ENCODE results near the gene KIR3DL1. TPM values are rescaled to one million over a fixed set of nuclear protein-coding genes. Genes with fewer than 3 reads are reported as not detected.
"Not testable (repeated sequence)": the region's sequence is repeated elsewhere in the genome, so short reads cannot be mapped to it uniquely, and the experiment has no call there.

The KIR3DL1 gene
- polyA plus RNA-seq, 1 of the 3 experiments (the other 2 are of a cell fraction) = not detected

- no peaks in the 10 kb centered on the region for H3K9me2 ChIP-seq
- H2AFZ ChIP-seq (ENCODE audit: low read depth) = no peak overlapping the region
- H3K27ac ChIP-seq (ENCODE audit: low read depth in 2 of 2, low read length in 1 of 2) = no peak overlapping the region
- H3K4me3 ChIP-seq (ENCODE audit: low read depth in 2 of 2, low read length in 1 of 2) = no peak overlapping the region
- CTCF ChIA-PET = no interaction called here
- DNase-seq = no peak
- H4K20me1 ChIP-seq (ENCODE audit: insufficient read depth) = no peaks in the 10 kb centered on the region
- POLR2A ChIA-PET = no interaction called here
- no peaks in the 10 kb centered on the region for H3K79me2 ChIP-seq (ENCODE audit: insufficient read depth)
- H3K27me3 ChIP-seq (ENCODE audit: insufficient read depth) = no peaks in the 10 kb centered on the region
- H3F3A ChIP-seq (replicated peaks; ENCODE audit: insufficient read depth) = no peaks in the 10 kb centered on the region
- TF ChIP-seq TAF1 (IDR thresholded peaks at IDR 0.05; ENCODE audit: borderline replicate concordance, low read depth, low read length) (no peak), RFX5 (IDR thresholded peaks at IDR 0.05; ENCODE audit: low read length) (no peak), EP300 (IDR thresholded peaks at IDR 0.05; ENCODE audit: borderline replicate concordance in 1 of 2, low read depth in 1 of 2, low read length in 1 of 2) (no peak), JUND (IDR thresholded peaks at IDR 0.05) (no peak)
- no peaks in the 10 kb centered on the region for H3K4me1 ChIP-seq (ENCODE audit: control insufficient read depth in 1 of 2, insufficient read depth in 2 of 2, low read depth in 1 of 2, low read length in 1 of 2)
- H3K36me3 ChIP-seq (replicated peaks in 1 of 2; ENCODE audit: control insufficient read depth in 1 of 2, insufficient read depth in 2 of 2, low read length in 1 of 2) = no peaks in the 10 kb centered on the region
- H3K9ac ChIP-seq = no peak overlapping the region
- no peaks in the 10 kb centered on the region for H3K9me3 ChIP-seq
- no peak overlapping the region for H3K4me2 ChIP-seq
- 2% methylated on average over 2 of the region's 2 CpGs for WGBS (ENCODE audit: low lambda C conversion rate)
Measured at GRCh38 chr19:54806516-54806838, 9.8 kb upstream of the KIR3DL1 start.

- H3K36me3 ChIP-seq (replicated peaks in 1 of 2; ENCODE audit: control insufficient read depth in 1 of 2, insufficient read depth in 2 of 2, low read length in 1 of 2); H3K4me1 ChIP-seq (ENCODE audit: control insufficient read depth in 1 of 2, insufficient read depth in 2 of 2, low read depth in 1 of 2, low read length in 1 of 2); CTCF ChIA-PET; H3K4me2 ChIP-seq; H4K20me1 ChIP-seq (ENCODE audit: insufficient read depth); DNase-seq; H3F3A ChIP-seq (replicated peaks; ENCODE audit: insufficient read depth); H3K9me2 ChIP-seq; H3K4me3 ChIP-seq (ENCODE audit: low read depth in 2 of 2, low read length in 1 of 2); H3K27ac ChIP-seq (ENCODE audit: low read depth in 2 of 2, low read length in 1 of 2); H3K27me3 ChIP-seq (ENCODE audit: insufficient read depth); H3K79me2 ChIP-seq (ENCODE audit: insufficient read depth); H3K9me3 ChIP-seq; H2AFZ ChIP-seq (ENCODE audit: low read depth); H3K9ac ChIP-seq; POLR2A ChIA-PET: not testable (repeated sequence)
- under 1% methylated on average over 3 of the region's 3 CpGs for WGBS (ENCODE audit: low lambda C conversion rate)
Measured at GRCh38 chr19:54814571-54814970, 1.7 kb upstream of the KIR3DL1 start.

- no peaks in the 10 kb centered on the region for H3K36me3 ChIP-seq (replicated peaks in 1 of 2; ENCODE audit: control insufficient read depth in 1 of 2, insufficient read depth in 2 of 2, low read length in 1 of 2)
- H3K4me3 ChIP-seq (ENCODE audit: low read depth in 2 of 2, low read length in 1 of 2) = no peak overlapping the region
- no peak overlapping the region for H2AFZ ChIP-seq (ENCODE audit: low read depth)
- WGBS (ENCODE audit: low lambda C conversion rate) = 6% methylated on average over 10 of the region's 15 CpGs
- POLR2A ChIA-PET = no interaction called here
- H3K4me2 ChIP-seq = no peak overlapping the region
- H3K27ac ChIP-seq (ENCODE audit: low read depth in 2 of 2, low read length in 1 of 2) = no peak overlapping the region
- TF ChIP-seq CHD2 (IDR thresholded peaks at IDR 0.05; ENCODE audit: low read length, partially characterized antibody) (no peak), TEAD4 (IDR thresholded peaks at IDR 0.05; ENCODE audit: borderline replicate concordance, insufficient read depth) (no peak), NFIC (IDR thresholded peaks at IDR 0.05; ENCODE audit: borderline replicate concordance) (no peak), GABPA (IDR thresholded peaks at IDR 0.05; ENCODE audit: low read depth) (no peak), ELF1 (IDR thresholded peaks at IDR 0.05) (no peak), RCOR1 (IDR thresholded peaks at IDR 0.05; ENCODE audit: low read length) (no peak), SMC3 (IDR thresholded peaks at IDR 0.05; ENCODE audit: low read depth, low read length) (no peak), NRF1 (IDR thresholded peaks at IDR 0.05; ENCODE audit: low read depth, low read length) (no peak)
- H3K9me3 ChIP-seq = no peaks in the 10 kb centered on the region
- DNase-seq = no peak
- H3F3A ChIP-seq (replicated peaks; ENCODE audit: insufficient read depth) = no peaks in the 10 kb centered on the region
- H3K27me3 ChIP-seq (ENCODE audit: insufficient read depth) = no peaks in the 10 kb centered on the region; the same call in 1 of the 2 replicates
- no peaks in the 10 kb centered on the region for H3K79me2 ChIP-seq (ENCODE audit: insufficient read depth)
- no peaks in the 10 kb centered on the region for H4K20me1 ChIP-seq (ENCODE audit: insufficient read depth)
- no peaks in the 10 kb centered on the region for H3K4me1 ChIP-seq (ENCODE audit: control insufficient read depth in 1 of 2, insufficient read depth in 2 of 2, low read depth in 1 of 2, low read length in 1 of 2)
- CTCF ChIA-PET = no interaction called here
- no peak overlapping the region for H3K9ac ChIP-seq
- no peaks in the 10 kb centered on the region for H3K9me2 ChIP-seq
Measured at GRCh38 chr19:54817670-54818536, 1.6 kb downstream of the KIR3DL1 start.

- DNase-seq; H3K27me3 ChIP-seq (ENCODE audit: insufficient read depth); H3K4me2 ChIP-seq; H3K27ac ChIP-seq (ENCODE audit: low read depth in 2 of 2, low read length in 1 of 2); H3K36me3 ChIP-seq (replicated peaks in 1 of 2; ENCODE audit: control insufficient read depth in 1 of 2, insufficient read depth in 2 of 2, low read length in 1 of 2); H3K9me3 ChIP-seq; H3K4me1 ChIP-seq (ENCODE audit: control insufficient read depth in 1 of 2, insufficient read depth in 2 of 2, low read depth in 1 of 2, low read length in 1 of 2); H3K9me2 ChIP-seq; POLR2A ChIA-PET; H3K9ac ChIP-seq; CTCF ChIA-PET; H4K20me1 ChIP-seq (ENCODE audit: insufficient read depth); H3K4me3 ChIP-seq (ENCODE audit: low read depth in 2 of 2, low read length in 1 of 2); H3F3A ChIP-seq (replicated peaks; ENCODE audit: insufficient read depth); H2AFZ ChIP-seq (ENCODE audit: low read depth); H3K79me2 ChIP-seq (ENCODE audit: insufficient read depth): not testable (repeated sequence)
- WGBS (ENCODE audit: low lambda C conversion rate) = 0% methylated on average over 4 of the region's 4 CpGs
Measured at GRCh38 chr19:54824416-54824815, 8.1 kb downstream of the KIR3DL1 start.

GRCh38 chr19:54825326-54825725 lies 9.1 kb downstream of the KIR3DL1 start:
- H3F3A ChIP-seq (replicated peaks; ENCODE audit: insufficient read depth); H3K9me2 ChIP-seq; H3K9ac ChIP-seq; DNase-seq; H4K20me1 ChIP-seq (ENCODE audit: insufficient read depth); CTCF ChIA-PET; H3K4me3 ChIP-seq (ENCODE audit: low read depth in 2 of 2, low read length in 1 of 2); H3K79me2 ChIP-seq (ENCODE audit: insufficient read depth); H3K9me3 ChIP-seq; H3K27me3 ChIP-seq (ENCODE audit: insufficient read depth); H2AFZ ChIP-seq (ENCODE audit: low read depth); H3K4me2 ChIP-seq; H3K36me3 ChIP-seq (replicated peaks in 1 of 2; ENCODE audit: control insufficient read depth in 1 of 2, insufficient read depth in 2 of 2, low read length in 1 of 2); H3K4me1 ChIP-seq (ENCODE audit: control insufficient read depth in 1 of 2, insufficient read depth in 2 of 2, low read depth in 1 of 2, low read length in 1 of 2); H3K27ac ChIP-seq (ENCODE audit: low read depth in 2 of 2, low read length in 1 of 2); POLR2A ChIA-PET: not testable (repeated sequence)
- WGBS (ENCODE audit: low lambda C conversion rate) = 2% methylated on average over 7 of the region's 7 CpGs
